Upper lobe of left lung (tissue), 4 donors: ENCODE results near the gene SERPINB12.

Source experiments
- CTCF ChIP-seq, 6 experiments: fragments of 450-650 bp in 4 of 6; fragments of 200-600 bp in 2 of 6; sonication (generic) in 2 of 6; IDR thresholded peaks; one replicate each; pipeline ENCODE4 v1.5.1; 2016 to 2019; ENCODE audit warnings: antibody characterized with exemption in 6 of 6
- EP300 ChIP-seq, 4 donors: sonication (generic); formaldehyde crosslinking; IDR thresholded peaks; one replicate each; pipeline ENCODE4 v1.5.1; 2017; ENCODE audit warnings: antibody characterized with exemption in 4 of 4, control low read depth in 2 of 4
- POLR2A ChIP-seq, 4 donors: fragments of 450-650 bp; IDR thresholded peaks; one replicate each; pipeline ENCODE4 v1.5.1; 2016 to 2017; ENCODE audit warnings: antibody characterized with exemption in 4 of 4, mild to moderate bottlenecking in 2 of 4
- POLR2AphosphoS5 ChIP-seq, 2 donors: sonication (generic); formaldehyde crosslinking; IDR thresholded peaks; one replicate each; pipeline ENCODE4 v1.5.1; 2017; ENCODE audit warnings: antibody characterized with exemption in 2 of 2

- no peak for TF ChIP-seq CTCF (IDR thresholded peaks at IDR 0.05)
- TF ChIP-seq POLR2A (IDR thresholded peaks at IDR 0.05), result no peak
- TF ChIP-seq EP300 (IDR thresholded peaks at IDR 0.05), result no peak
- TF ChIP-seq POLR2AphosphoS5 (IDR thresholded peaks at IDR 0.05), result no peak
Measured at GRCh38 chr18:63564561-63564960, 22.4 kb downstream of the SERPINB12 start.
